NCI-H774 (cell line): Measurements from ENCODE around the gene MINK1.

Experiments used
- DNase-seq: peaks from one replicate; lab custom pipeline; 2025; lab: John Stamatoyannopoulos, UW

Gene MINK1

GRCh38 chr17:4933646-4934045, 100.5 kb downstream of the MINK1 start:
- DNase-seq = no peak

DNA sequence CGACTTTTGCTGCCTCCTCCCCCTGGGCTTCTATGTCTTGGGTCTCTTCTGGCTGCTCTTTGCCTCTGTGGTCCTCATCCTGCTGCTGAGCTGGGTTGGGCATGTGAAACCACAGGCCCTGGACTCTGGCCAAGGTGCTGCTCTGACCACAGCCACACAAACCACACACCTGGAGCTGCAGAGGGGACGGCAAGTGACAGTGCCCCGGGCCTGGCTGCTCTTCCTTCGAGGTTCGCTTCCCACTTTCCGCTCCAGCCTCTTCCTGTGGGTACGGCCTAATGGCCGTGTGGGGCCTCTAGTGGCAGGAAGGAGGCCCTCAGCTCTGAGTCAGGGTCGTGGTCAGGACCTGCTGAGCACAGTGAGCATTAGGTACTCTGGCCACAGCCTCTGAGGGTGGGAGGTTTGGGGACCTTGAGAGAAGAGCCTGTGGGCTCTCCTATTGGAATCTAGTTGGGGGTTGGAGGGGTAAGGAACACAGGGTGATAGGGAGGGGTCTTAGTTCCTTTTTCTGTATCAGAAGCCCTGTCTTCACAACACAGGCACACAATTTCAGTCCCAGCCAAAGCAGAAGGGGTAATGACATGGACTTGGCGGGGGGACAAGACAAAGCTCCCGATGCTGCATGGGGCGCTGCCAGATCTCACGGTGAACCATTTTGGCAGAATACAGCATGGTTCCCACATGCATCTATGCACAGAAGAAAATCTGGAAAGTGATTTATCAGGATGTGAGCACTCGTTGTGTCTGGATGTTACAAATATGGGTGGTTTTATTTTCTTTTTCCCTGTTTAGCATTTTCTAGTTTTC, 101.2 kb downstream of the MINK1 start:
- DNase-seq = no peak

DNA sequence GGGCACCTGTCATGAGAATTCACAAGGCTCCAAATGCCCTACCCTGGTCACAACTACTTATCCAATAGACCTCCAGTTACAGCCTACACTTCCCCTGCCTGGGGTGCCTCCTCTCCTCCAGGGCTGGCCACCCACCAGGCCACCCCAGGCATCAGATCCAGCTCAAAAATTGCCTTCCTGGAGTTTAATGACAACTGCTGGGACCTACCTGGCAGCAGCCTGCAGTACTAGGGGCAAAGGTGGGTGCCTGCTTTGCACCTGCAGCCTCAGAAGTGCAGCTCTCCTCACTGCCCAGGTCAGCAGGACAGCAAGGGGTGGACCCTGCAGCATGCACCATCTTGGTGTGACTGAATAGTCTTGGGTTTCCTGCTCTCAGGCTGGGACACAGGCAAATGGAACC, 102.5 kb downstream of the MINK1 start:
- DNase-seq = no peak

- no peak for DNase-seq
These were observed 103.3 kb downstream of the MINK1 start for GRCh38 chr17:4936436-4936835.

GRCh38 chr17:4937553-4937952, 104.4 kb downstream of the MINK1 start:
- DNase-seq = no peak

GRCh38 chr17:4938069-4938491, 104.9 kb downstream of the MINK1 start:
- no peak for DNase-seq

- no peak for DNase-seq
These were observed 105.8 kb downstream of the MINK1 start for GRCh38 chr17:4938688-4939545.

GRCh38 chr17:4939546-4939795, 106.3 kb downstream of the MINK1 start:
- no peak for DNase-seq

GRCh38 chr17:4939796-4940554, 106.8 kb downstream of the MINK1 start, which contains the start of the genes RNF167 and SLC25A11:
RNF167 (plus strand) TSS chr17:4940268; CDS start chr17:4940910, 642 bp downstream.
SLC25A11 (minus strand) TSS chr17:4940046; CDS start chr17:4939910, 136 bp downstream.
- DNase-seq = peak; percentile 91

DNA sequence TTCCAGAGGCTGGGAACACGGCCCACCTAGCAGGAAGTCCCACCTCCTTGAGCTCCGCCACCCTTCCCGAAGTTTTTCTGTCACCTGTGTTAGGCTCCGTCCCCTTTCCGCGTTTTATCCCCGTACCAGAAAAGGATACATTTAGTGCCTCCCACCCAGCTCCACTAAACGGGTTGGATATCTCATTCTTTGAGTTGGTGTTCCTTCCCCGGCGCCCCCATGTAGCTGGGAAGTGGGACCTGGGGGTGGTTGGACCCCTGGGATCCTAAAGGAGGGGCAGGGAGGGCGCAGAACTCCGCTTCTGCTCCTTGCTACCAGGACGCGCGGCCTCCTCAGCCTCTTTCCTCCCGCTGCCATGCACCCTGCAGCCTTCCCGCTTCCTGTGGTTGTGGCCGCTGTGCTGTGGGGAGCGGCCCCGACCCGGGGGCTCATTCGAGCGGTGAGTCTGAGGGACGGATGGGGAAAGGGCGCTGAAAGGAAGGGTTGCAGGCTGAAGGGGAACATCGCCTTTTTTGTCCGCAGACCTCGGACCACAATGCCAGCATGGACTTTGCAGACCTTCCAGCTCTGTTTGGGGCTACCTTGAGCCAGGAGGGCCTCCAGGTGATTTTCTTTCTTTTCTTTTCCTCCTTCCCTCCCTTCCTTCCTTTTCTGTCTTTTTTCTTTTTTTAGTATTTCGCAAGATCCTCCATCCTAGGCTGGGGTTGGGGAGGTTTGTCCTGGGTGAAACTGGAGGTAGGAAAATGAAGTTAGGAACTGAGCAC, 107.6 kb downstream of the MINK1 start:
- DNase-seq = no peak

DNA sequence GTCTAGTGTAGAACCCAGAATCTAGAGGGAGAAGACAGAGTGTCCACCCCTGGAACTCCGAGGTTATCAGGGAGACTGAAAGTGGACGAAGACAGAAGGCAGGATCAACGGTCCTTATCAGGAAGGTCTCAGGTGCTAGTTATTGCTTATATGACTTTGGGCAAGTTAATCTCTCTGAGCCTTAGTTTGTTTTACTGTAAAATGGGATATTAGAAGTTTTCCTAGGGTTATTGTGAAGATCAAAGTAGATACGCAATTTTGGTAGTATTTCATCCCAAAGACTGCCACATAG, 108.1 kb downstream of the MINK1 start:
- no peak for DNase-seq

DNA sequence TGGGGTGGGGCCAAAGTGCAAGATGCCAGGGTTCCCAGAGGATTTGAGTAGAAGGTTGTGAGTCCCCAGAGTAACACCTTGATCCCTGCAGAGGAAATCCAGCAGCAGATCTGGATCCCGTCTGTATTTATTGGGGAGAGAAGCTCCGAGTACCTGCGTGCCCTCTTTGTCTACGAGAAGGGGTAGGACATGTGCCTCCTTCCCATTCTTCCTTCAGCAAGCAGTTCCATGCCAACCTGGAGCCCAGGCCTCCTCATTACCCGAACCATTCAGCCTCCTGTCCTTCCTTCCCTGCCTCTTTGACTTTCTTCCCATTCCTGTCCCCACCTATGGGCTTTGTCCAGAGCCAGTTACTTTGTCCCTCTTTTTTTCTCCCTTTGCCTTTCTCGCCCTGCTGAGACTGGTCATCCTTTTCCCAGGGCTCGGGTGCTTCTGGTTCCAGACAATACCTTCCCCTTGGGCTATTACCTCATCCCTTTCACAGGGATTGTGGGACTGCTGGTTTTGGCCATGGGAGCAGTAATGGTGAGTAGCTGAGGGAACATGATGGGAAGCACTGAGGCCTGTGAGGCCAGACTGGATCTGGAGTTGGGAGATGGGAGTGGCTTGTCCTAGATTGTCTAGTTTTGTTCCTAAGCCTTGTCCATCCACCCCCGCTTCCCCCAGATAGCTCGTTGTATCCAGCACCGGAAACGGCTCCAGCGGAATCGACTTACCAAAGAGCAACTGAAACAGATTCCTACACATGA, 109.8 kb downstream of the MINK1 start:
- DNase-seq = no peak

- DNase-seq = no peak
These were observed 111.0 kb downstream of the MINK1 start for GRCh38 chr17:4944163-4944553.

DNA sequence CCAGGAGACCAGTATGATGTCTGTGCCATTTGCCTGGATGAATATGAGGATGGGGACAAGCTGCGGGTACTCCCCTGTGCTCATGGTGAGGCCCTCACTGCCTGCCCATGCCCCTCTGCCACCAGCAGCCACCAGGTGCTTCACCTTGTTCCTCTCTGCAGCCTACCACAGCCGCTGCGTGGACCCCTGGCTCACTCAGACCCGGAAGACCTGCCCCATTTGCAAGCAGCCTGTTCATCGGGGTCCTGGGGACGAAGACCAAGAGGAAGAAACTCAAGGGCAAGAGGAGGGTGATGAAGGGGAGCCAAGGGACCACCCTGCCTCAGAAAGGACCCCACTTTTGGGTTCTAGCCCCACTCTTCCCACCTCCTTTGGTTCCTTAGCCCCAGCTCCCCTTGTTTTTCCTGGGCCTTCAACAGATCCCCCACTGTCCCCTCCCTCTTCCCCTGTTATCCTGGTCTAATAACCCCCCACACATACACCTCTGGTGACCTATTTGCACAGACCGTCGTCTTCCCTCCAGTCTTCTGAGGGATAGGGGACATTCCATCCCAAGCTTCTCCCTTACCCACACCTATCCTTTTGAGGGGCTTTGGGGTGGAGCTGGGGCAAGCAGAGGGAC, 111.5 kb downstream of the MINK1 start:
- no peak for DNase-seq

DNA sequence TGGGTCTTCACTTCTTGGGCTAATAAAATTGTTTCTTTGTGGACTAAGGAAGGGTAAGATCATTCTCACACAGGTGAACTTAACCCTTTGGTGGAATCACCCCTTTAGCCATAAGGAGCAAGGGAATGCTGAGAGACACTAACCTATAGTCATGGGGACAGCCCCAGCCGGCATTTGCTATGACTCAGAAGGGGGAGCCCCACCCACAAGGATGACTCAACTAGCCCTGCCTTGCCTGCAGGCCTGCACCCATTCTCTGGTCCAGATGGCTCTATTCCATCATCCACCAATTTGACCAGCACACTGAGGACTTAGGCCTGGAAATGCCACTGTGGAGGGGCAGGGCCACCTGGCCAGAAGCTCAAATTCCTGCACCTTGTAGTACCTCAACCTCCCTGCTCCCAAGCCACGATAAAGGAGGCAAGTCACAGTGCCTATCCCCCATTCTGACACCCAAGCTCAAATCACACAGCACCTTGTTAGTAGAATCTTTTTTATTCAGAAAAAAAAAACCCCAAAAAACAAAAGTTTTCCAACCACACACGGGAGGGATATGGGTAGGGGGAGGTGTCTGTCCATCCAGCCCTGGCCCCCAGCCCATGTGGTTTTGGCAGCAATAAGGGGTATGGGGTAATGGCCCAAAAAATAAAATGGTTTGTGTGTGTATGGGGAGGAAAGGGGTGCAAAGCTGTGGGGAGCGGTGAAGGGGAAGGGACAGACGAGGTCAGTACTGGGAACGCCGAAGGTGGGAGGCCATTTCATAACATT, 112.2 kb downstream of the MINK1 start:
- DNase-seq = no peak

- DNase-seq = no peak
These were observed 112.8 kb downstream of the MINK1 start for GRCh38 chr17:4945944-4946280.

DNA sequence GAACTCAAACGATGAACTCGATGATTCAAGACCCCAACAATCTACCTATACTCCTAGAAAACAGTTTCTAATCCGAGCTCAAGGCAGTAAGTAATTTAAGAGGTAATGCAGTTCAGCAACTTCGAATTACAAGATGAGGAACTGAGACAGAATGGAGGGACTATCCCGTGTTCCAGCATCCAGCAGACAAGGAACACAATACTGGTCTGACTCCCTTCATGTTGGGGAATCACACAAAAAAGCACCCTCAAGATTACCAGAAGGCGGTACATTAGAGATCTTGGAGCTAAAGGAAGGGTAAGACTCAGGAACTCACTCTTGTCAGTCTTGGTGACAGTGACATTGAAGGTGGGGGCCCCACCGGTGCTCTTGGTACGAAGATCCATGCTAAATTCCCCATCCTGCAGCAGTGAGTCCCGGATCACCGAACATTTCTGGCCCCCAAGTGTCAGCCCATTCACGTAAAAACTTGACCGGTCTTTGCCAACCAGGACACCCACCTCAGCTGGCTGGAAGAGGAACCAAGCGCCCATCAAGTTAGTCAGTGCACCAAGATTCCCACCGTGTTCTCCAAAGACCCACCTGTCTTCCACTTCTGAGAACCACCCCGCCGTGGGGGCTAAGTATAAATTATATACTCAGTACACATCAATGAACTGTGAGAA, 113.3 kb downstream of the MINK1 start:
- DNase-seq = no peak

- DNase-seq = no peak
These were observed 113.9 kb downstream of the MINK1 start for GRCh38 chr17:4947010-4947410.
